ENCODE measurements around the gene BIRC7. TPM values are rescaled to one million over a fixed set of nuclear protein-coding genes. Genes with fewer than 3 reads are reported as not detected.
A peak's percentile ranks its signal among the peaks of the same experiment; 100 is the strongest.

Gene BIRC7
- total RNA-seq, 1 donor from 2014 or later: 0.27 TPM

DNA sequence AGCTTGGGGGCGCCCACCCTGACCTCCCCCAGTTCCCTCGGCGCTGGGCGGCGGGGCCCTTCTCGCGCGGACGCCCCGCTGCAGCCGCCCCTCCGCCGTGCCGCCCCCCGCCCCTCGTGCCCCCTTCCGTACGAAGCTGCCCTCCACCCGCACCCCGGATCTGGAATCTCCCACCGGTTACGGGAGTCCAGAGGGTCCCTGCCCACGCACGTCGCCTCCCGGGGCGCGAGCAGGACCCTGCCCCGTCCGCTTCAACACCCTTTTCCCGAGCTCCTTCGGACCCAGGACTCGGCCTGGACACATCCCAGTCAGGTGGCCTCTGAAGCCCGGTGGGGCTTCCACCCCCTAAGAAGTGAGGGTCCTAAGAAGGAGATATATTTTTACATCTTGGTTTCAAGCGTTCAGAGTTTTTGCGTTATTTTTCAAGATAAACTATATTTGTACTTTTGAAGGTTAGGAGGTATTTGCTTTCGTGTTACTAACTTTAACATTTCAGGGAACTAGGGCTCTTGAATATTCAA lies 37.4 kb downstream of the BIRC7 start:
- intact Hi-C loops (cut with micrococcal nuclease): no loop called here
- DNase-seq: no peak
- H3K9me3 ChIP-seq (replicated peaks): no peaks in the 10 kb centered on the region
- H3K36me3 ChIP-seq: peaks cover 24% of the 10 kb centered on the region
- H3K27me3 ChIP-seq (ENCODE audit: low read depth): peaks cover 7% of the 10 kb centered on the region
- H3K4me1 ChIP-seq: peaks cover 37% of the 10 kb centered on the region
- H3K4me3 ChIP-seq: peak overlapping the region; percentile 98
- peak overlapping the region; percentile 77 for H3K27ac ChIP-seq (replicated peaks)
- TF ChIP-seq, protein P1, sequence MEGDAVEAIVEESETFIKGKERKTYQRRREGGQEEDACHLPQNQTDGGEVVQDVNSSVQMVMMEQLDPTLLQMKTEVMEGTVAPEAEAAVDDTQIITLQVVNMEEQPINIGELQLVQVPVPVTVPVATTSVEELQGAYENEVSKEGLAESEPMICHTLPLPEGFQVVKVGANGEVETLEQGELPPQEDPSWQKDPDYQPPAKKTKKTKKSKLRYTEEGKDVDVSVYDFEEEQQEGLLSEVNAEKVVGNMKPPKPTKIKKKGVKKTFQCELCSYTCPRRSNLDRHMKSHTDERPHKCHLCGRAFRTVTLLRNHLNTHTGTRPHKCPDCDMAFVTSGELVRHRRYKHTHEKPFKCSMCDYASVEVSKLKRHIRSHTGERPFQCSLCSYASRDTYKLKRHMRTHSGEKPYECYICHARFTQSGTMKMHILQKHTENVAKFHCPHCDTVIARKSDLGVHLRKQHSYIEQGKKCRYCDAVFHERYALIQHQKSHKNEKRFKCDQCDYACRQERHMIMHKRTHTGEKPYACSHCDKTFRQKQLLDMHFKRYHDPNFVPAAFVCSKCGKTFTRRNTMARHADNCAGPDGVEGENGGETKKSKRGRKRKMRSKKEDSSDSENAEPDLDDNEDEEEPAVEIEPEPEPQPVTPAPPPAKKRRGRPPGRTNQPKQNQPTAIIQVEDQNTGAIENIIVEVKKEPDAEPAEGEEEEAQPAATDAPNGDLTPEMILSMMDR (IDR thresholded peaks at IDR 0.05; ENCODE audit: borderline replicate concordance): no peak

DNA sequence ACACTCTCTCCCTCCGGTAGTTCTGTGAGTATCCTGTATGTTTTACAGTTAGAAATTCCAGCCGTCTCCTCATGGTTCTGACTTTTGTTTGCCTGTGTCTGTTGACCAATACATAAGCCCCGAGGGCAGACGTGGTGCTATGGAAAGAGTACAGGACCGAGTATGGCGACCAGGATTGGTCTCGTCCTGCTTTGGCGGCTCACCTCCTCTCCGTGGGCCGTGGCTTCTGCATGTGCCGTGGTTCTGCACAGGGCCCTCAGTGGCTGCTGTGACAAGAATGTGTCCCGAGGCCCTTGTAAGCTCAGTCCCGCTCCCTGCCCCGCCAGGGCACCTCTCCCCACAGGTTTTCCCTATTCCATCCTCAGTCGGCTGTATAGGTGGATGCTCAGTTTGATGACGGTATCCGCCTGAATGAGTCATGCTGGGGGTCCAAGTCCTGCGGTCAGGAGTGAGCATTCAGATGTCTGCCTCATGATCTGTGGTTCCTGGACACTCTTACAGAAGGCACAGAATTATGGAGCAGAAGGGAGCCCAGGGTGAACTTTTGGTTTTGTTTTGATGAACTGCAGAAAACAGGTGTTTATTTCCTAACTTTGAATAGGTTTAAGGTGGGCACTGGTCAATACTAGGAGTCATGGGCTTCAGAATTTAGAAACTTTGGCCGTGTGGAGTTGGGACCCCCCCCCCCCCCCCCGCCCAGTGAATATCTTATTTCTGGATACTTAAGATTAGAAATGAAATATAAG lies 38.1 kb downstream of the BIRC7 start:
- peaks cover 30% of the 10 kb centered on the region for H3K36me3 ChIP-seq
- H3K9me3 ChIP-seq (replicated peaks): no peaks in the 10 kb centered on the region
- intact Hi-C loops (cut with micrococcal nuclease): no loop called here
- TF ChIP-seq, protein P1 (IDR thresholded peaks at IDR 0.05; ENCODE audit: borderline replicate concordance): no peak
- no peak overlapping the region for H3K27ac ChIP-seq (replicated peaks)
- peak overlapping the region; percentile 98 for H3K4me3 ChIP-seq
- H3K4me1 ChIP-seq: peaks cover 41% of the 10 kb centered on the region
- DNase-seq: no peak
- peaks cover under 1% of the 10 kb centered on the region for H3K27me3 ChIP-seq (ENCODE audit: low read depth)

DNA sequence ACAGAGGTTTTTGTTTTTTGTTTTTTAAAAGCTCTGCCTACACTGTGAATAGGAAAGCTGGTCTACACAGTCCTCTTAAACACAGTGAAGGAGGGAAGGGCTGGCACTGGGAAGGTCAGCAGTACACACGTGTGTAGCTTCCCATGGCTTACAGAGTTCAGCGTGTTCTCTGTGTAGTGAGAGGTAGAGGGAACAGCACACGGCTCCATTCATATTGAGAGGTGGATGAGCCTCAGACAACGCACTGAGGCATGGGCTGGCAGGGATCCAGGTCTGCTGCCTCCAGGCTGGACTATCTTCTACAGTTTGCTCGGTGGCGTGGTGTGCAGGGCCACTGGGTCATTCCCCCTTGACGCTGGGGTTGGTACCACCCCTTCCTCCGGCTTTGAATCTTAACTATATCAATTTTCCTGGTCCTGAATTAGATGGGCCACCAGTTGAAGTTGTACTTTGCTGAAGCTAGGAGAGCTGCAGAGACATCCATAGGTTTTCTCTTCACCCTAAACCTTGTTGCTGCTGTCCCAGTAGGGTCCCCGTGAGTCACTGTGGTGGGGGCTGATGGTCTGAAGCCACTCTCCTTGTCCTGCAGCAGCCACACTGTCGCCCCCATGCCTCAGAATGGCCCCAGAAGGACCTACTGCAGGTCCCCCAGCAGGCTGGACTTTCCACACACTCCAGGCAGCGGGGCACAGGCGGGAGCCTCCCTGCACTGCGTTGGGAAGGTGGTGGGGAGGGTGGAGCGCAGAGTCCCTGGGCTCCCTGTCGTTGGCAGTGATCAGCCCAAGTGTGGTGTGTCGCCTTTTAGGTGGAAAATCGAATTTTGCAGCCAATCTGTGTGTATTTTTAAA lies 38.9 kb downstream of the BIRC7 start:
- TF ChIP-seq, protein P1 (IDR thresholded peaks at IDR 0.05; ENCODE audit: borderline replicate concordance): no peak
- no peaks in the 10 kb centered on the region for H3K9me3 ChIP-seq (replicated peaks)
- peaks cover 38% of the 10 kb centered on the region for H3K36me3 ChIP-seq
- intact Hi-C loops (cut with micrococcal nuclease): no loop called here
- H3K27me3 ChIP-seq (ENCODE audit: low read depth): no peaks in the 10 kb centered on the region
- H3K4me3 ChIP-seq: peak overlapping the region; percentile 98
- no peak overlapping the region for H3K27ac ChIP-seq (replicated peaks)
- no peak for DNase-seq
- peaks cover 48% of the 10 kb centered on the region for H3K4me1 ChIP-seq

DNA sequence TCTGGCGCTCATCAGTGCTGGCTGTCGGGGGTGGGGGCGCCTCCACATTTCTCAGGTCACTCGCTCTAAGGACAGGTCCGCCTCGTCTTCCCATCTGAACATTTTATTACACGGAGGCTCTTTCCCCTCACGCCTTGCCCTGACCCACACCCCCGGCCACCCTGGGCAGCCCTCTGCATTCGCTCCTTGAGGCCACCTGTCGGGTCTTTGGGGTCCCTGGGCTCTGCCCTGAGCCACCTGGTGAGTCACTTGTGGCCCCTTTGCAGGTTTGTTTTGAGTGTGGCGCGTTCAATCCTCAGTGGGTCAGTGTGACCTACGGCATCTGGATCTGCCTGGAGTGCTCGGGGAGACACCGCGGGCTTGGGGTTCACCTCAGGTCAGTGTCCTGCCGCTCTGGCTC lies 40.1 kb downstream of the BIRC7 start:
- H3K4me1 ChIP-seq: peaks cover 54% of the 10 kb centered on the region
- H3K36me3 ChIP-seq: peaks cover 50% of the 10 kb centered on the region
- H3K27ac ChIP-seq (replicated peaks): no peak overlapping the region
- H3K27me3 ChIP-seq (ENCODE audit: low read depth): no peaks in the 10 kb centered on the region
- TF ChIP-seq, protein P1 (IDR thresholded peaks at IDR 0.05; ENCODE audit: borderline replicate concordance): no peak
- intact Hi-C loops (cut with micrococcal nuclease): no loop called here
- no peak for DNase-seq
- no peaks in the 10 kb centered on the region for H3K9me3 ChIP-seq (replicated peaks)
- no peak overlapping the region for H3K4me3 ChIP-seq

DNA sequence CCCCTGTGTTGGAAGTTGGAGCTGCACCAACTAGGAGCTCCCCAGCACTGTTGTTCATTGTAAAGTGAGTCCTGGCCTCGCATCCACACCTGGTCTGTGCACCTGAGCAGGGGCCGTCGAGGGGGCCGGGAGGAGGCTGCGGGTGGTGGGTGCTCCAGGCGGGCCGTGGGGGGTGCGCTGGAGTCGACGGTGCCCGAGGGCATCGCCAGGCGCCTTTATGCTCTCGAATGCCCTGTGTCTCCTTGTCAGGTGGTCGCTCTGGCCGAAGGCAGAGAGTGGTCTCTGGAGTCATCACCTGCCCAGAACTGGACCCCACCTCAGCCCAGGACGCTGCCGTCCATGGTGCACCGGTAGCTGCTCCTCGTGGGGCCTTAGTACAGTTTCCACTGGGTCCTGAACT lies 41.3 kb downstream of the BIRC7 start:
- no peaks in the 10 kb centered on the region for H3K9me3 ChIP-seq (replicated peaks)
- H3K36me3 ChIP-seq: peaks cover 56% of the 10 kb centered on the region
- intact Hi-C loops (cut with micrococcal nuclease): no loop called here
- no peak overlapping the region for H3K27ac ChIP-seq (replicated peaks)
- no peak for DNase-seq
- H3K27me3 ChIP-seq (ENCODE audit: low read depth): no peaks in the 10 kb centered on the region
- TF ChIP-seq, protein P1 (IDR thresholded peaks at IDR 0.05; ENCODE audit: borderline replicate concordance): no peak
- peaks cover 50% of the 10 kb centered on the region for H3K4me1 ChIP-seq
- H3K4me3 ChIP-seq: no peak overlapping the region

Data from left ventricle myocardium inferior (tissue), 1 donor.